ENCODE results near the gene CXCL13. TPM values are rescaled to one million over a fixed set of nuclear protein-coding genes. Genes with fewer than 3 reads are reported as not detected.
"Not testable (repeated sequence)": the region's sequence is repeated elsewhere in the genome, so short reads cannot be mapped to it uniquely, and the experiment has no call there.

Gene CXCL13, protein sequence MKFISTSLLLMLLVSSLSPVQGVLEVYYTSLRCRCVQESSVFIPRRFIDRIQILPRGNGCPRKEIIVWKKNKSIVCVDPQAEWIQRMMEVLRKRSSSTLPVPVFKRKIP
- total RNA-seq: 1 to 10 TPM in 1 of 4 donors, not detected in 3; 1.3 TPM

DNA sequence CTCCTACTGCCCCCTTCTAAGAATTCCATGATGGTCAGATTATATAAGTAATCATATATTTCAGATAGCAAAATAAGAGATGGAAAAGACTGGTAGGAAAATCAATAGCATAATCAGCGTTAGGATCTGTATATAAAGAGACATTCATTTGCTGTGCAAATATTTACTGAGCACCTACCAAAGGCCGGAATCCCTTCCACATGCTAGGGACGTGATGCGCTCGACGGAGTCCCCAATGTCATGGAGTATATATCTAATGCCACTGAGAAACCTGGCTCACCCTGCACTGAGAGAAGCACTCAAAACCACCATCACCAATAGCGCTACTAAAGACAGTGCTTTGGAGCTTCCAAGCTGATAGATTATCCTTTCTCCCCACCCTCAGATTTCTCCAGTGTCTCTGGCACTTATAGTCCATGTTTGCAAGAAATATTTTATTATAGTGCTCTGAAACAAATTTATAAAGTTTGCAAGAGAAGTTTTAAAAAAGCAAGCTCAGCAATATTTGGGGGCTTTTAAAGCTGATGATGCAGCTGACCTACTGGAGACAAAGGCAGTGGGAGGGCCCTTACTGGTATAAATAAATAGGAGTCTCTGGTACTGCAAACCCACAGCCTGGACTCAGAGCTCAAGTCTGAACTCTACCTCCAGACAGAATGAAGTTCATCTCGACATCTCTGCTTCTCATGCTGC lies at the start of gene CXCL13:
Gene CXCL13 (plus strand): TSS at position 611 of the 693 bp plus-strand sequence. CDS start 46 bp downstream, at position 657.
- H3K4me3 ChIP-seq (replicated peaks in 1 of 3): no peak within 1 kb of the TSS
- 92 to 95% methylated on average over 8 of the region's 8 CpGs for WGBS, 2 donors
- no peaks in the 10 kb centered on the region for H3K36me3 ChIP-seq
- H3K27me3 ChIP-seq: no peaks in the 10 kb centered on the region
- H3K9me3 ChIP-seq: no peaks in the 10 kb centered on the region
- TF ChIP-seq, protein P1, sequence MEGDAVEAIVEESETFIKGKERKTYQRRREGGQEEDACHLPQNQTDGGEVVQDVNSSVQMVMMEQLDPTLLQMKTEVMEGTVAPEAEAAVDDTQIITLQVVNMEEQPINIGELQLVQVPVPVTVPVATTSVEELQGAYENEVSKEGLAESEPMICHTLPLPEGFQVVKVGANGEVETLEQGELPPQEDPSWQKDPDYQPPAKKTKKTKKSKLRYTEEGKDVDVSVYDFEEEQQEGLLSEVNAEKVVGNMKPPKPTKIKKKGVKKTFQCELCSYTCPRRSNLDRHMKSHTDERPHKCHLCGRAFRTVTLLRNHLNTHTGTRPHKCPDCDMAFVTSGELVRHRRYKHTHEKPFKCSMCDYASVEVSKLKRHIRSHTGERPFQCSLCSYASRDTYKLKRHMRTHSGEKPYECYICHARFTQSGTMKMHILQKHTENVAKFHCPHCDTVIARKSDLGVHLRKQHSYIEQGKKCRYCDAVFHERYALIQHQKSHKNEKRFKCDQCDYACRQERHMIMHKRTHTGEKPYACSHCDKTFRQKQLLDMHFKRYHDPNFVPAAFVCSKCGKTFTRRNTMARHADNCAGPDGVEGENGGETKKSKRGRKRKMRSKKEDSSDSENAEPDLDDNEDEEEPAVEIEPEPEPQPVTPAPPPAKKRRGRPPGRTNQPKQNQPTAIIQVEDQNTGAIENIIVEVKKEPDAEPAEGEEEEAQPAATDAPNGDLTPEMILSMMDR (IDR thresholded peaks at IDR 0.05): no peak
- no peak for TF ChIP-seq POLR2A (IDR thresholded peaks at IDR 0.05)
- peaks cover 0 to 4% of the 10 kb centered on the region in 2 donors for H3K4me1 ChIP-seq
- H3K27ac ChIP-seq: no peak within 1 kb of the TSS
- intact Hi-C loops (cut with DNase I): no loop called here
- DNase-seq: no peak

DNA sequence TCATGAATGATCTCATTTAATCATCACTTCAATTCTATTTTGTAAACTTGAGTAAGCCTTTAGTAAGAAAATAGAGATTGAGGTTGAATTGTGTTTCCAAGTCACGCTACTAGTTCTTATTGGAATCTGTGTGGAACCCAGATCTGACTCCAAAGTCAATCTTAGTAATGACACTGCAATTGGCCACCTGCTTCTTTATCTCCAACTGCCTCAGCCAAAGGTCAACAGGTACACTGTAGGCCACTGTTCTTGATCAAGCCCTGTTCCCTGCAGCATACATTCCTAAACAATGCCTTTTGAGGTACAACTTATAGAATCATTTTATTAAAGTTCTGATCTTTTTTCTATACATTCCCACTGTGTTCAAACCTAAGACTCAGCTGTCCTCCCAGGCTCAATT lies 45.5 kb upstream of the CXCL13 start:
- DNase-seq: no peak
- Histone ChIP-seq H3K36me3 (no peaks in the 10 kb centered on the region), H3K4me3 (replicated peaks in 1 of 3) (no peak overlapping the region), H3K4me1 (peaks cover 10 to 16% of the 10 kb centered on the region in 2 donors), H3K27ac (no peak overlapping the region), H3K27me3 (no peaks in the 10 kb centered on the region), H3K9me3 (no peaks in the 10 kb centered on the region)
- intact Hi-C loops (cut with DNase I): no loop called here
- WGBS, 2 donors: 96 to 98% methylated on average over 1 of the region's 1 CpG
- TF ChIP-seq, protein P1 (IDR thresholded peaks at IDR 0.05): no peak
- no peak for TF ChIP-seq POLR2A (IDR thresholded peaks at IDR 0.05)

DNA sequence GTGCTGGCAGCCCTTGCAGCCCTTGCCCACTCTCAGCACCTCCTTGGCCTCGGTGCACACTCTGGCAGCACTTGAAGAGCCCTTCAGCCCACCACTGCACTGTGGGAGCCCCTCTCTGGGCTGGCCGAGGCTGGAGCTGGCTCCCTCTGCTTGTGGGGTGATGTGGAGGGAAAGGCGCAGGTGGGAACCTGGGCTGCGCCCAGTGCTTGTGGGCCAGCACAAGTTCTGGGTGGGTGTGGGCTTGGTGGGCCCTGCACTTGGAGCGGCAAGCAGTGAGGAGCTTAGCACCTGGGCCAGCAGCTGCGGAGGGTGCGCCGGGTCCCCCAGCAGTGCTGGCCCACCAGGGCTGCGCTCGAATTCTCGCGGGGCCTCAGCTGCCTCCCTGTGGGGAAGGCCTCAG lies 43.9 kb upstream of the CXCL13 start:
- H3K4me3 ChIP-seq (replicated peaks in 1 of 3); H3K27ac ChIP-seq; intact Hi-C loops (cut with DNase I); H3K36me3 ChIP-seq; H3K9me3 ChIP-seq; DNase-seq; H3K27me3 ChIP-seq: not testable (repeated sequence)
- peaks cover 11 to 16% of the 10 kb centered on the region in 2 donors for H3K4me1 ChIP-seq
- 94 to 96% methylated on average over 5 to 8 of the region's 12 CpGs for WGBS, 2 donors

DNA sequence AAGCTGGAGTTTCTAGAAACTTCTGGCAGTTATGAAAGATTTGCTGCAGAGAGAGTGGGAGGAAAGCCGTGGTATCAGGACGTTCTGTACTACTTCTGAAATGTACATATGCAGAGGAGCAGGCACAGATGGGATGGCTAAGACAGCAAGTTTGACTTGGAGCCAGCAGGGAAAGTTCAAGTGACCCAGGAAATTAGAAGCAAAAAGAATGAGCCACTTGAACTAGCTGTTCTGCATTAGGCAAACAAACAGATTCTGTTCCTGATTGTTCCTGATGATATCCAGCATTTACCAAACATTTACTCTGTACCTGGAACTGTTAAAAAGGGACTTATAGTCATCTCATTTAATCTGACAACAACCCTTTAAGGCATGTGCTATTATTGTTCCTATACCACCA lies 41.4 kb upstream of the CXCL13 start:
- Histone ChIP-seq H3K4me3 (replicated peaks in 1 of 3) (no peak overlapping the region), H3K36me3 (no peaks in the 10 kb centered on the region), H3K27me3 (no peaks in the 10 kb centered on the region), H3K27ac (peak overlapping the region in 1 of 3 donors; percentile 76), H3K9me3 (no peaks in the 10 kb centered on the region), H3K4me1 (peaks cover 11 to 16% of the 10 kb centered on the region in 2 donors)
- TF ChIP-seq POLR2A (IDR thresholded peaks at IDR 0.05): no peak
- TF ChIP-seq, protein P1 (IDR thresholded peaks at IDR 0.05): no peak
- peak; percentile 62 to 74 for DNase-seq
- 21 to 24% methylated on average over 2 of the region's 2 CpGs for WGBS, 2 donors
- intact Hi-C loops (cut with DNase I): no loop called here

DNA sequence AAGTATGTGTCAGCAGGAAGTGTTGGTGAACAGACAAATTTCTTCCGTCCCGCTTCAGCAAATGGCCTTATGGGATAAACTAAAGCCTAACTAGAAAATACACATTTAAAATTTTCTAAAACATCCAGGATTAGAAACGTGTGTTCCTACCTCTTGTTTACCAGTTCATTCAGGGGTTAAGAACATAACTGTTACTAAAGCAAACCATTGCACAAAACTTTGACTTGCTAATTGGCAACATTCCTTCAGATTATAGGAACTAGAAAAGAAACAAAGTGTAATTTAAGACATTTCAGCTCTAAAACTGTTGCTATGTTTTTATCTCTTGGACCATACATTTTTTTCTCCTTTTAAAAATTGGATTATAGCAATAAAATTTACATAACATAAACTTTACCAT lies 39.5 kb upstream of the CXCL13 start:
- intact Hi-C loops (cut with DNase I): no loop called here
- TF ChIP-seq, protein P1 (IDR thresholded peaks at IDR 0.05): no peak
- no peaks in the 10 kb centered on the region for H3K27me3 ChIP-seq
- no peaks in the 10 kb centered on the region for H3K9me3 ChIP-seq
- DNase-seq: no peak
- H3K4me3 ChIP-seq (replicated peaks in 1 of 3): no peak overlapping the region
- no peak overlapping the region for H3K27ac ChIP-seq
- 88% methylated on average over 3 of the region's 3 CpGs for WGBS, 2 donors
- H3K4me1 ChIP-seq: peaks cover 11 to 16% of the 10 kb centered on the region in 2 donors
- H3K36me3 ChIP-seq: no peaks in the 10 kb centered on the region
